ENCODE results near the gene KCNN1.

The KCNN1 gene

GRCh38 chr19:17977021-17977420 lies 10.1 kb downstream of the KCNN1 start:
- no peak for DNase-seq (ENCODE audit: low read depth in 1 of 2, low spot score in 1 of 2)
- TF ChIP-seq SPI1 (IDR thresholded peaks at IDR 0.05; ENCODE audit: borderline replicate concordance, low read depth) (no peak), POLR2AphosphoS5 (IDR thresholded peaks at IDR 0.05; ENCODE audit: low read depth) (no peak), GABPA (IDR thresholded peaks at IDR 0.05; ENCODE audit: low read depth) (no peak), REST (IDR thresholded peaks at IDR 0.05; ENCODE audit: insufficient replicate concordance, low read depth) (no peak)
- TF ChIP-seq, protein P1, sequence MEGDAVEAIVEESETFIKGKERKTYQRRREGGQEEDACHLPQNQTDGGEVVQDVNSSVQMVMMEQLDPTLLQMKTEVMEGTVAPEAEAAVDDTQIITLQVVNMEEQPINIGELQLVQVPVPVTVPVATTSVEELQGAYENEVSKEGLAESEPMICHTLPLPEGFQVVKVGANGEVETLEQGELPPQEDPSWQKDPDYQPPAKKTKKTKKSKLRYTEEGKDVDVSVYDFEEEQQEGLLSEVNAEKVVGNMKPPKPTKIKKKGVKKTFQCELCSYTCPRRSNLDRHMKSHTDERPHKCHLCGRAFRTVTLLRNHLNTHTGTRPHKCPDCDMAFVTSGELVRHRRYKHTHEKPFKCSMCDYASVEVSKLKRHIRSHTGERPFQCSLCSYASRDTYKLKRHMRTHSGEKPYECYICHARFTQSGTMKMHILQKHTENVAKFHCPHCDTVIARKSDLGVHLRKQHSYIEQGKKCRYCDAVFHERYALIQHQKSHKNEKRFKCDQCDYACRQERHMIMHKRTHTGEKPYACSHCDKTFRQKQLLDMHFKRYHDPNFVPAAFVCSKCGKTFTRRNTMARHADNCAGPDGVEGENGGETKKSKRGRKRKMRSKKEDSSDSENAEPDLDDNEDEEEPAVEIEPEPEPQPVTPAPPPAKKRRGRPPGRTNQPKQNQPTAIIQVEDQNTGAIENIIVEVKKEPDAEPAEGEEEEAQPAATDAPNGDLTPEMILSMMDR (IDR thresholded peaks at IDR 0.05; ENCODE audit: insufficient read depth, low read length): no peak
- Histone ChIP-seq H3K27ac (replicated peaks) (no peak overlapping the region), H3K27me3 (ENCODE audit: insufficient read depth, poor library complexity, severe bottlenecking) (no peaks in the 10 kb centered on the region), H3K4me3 (replicated peaks; ENCODE audit: insufficient read depth, low read length) (no peak overlapping the region)

- Histone ChIP-seq H3K27ac (replicated peaks) (no peak overlapping the region), H3K27me3 (ENCODE audit: insufficient read depth, poor library complexity, severe bottlenecking) (no peaks in the 10 kb centered on the region), H3K4me3 (replicated peaks; ENCODE audit: insufficient read depth, low read length) (no peak overlapping the region)
- DNase-seq (ENCODE audit: low read depth in 1 of 2, low spot score in 1 of 2): no peak
- TF ChIP-seq GABPA (IDR thresholded peaks at IDR 0.05; ENCODE audit: low read depth) (no peak), SPI1 (IDR thresholded peaks at IDR 0.05; ENCODE audit: borderline replicate concordance, low read depth) (no peak), REST (IDR thresholded peaks at IDR 0.05; ENCODE audit: insufficient replicate concordance, low read depth) (no peak), POLR2AphosphoS5 (IDR thresholded peaks at IDR 0.05; ENCODE audit: low read depth) (no peak)
- TF ChIP-seq, protein P1 (IDR thresholded peaks at IDR 0.05; ENCODE audit: insufficient read depth, low read length): no peak
Observed at GRCh38 chr19:17977488-17977887, 10.6 kb downstream of the KCNN1 start.

DNA sequence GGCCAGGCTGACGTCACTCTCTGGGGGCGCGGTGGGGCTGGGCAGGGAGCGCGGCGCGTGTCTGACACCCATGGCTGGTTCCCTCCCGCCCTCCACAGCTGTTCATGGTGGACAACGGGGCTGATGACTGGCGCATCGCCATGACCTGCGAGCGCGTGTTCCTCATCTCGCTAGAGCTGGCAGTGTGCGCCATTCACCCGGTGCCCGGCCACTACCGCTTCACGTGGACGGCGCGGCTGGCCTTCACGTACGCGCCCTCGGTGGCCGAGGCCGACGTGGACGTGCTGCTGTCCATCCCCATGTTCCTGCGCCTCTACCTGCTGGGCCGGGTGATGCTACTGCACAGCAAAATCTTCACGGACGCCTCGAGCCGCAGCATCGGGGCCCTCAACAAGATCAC lies 14.7 kb downstream of the KCNN1 start:
- TF ChIP-seq SPI1 (IDR thresholded peaks at IDR 0.05; ENCODE audit: borderline replicate concordance, low read depth) (no peak), POLR2AphosphoS5 (IDR thresholded peaks at IDR 0.05; ENCODE audit: low read depth) (no peak), REST (IDR thresholded peaks at IDR 0.05; ENCODE audit: insufficient replicate concordance, low read depth) (no peak), GABPA (IDR thresholded peaks at IDR 0.05; ENCODE audit: low read depth) (no peak)
- TF ChIP-seq, protein P1 (IDR thresholded peaks at IDR 0.05; ENCODE audit: insufficient read depth, low read length): no peak
- no peak overlapping the region for H3K4me3 ChIP-seq (replicated peaks; ENCODE audit: insufficient read depth, low read length)
- DNase-seq (ENCODE audit: low read depth in 1 of 2, low spot score in 1 of 2): no peak

More for the DNA sequence above, 14.7 kb downstream of the KCNN1 start:
- Histone ChIP-seq H3K27ac (replicated peaks) (no peak overlapping the region), H3K27me3 (ENCODE audit: insufficient read depth, poor library complexity, severe bottlenecking) (no peaks in the 10 kb centered on the region)
